PC-3 (cell line): ENCODE results near the gene DCTN3. TPM values are rescaled to one million over a fixed set of nuclear protein-coding genes. Genes with fewer than 3 reads are reported as not detected.
A peak's percentile ranks its signal among the peaks of the same experiment; 100 is the strongest.

Source experiments
- ATAC-seq: fragments of 200-7000 bp; cut with Tn5 transposase; 2 replicates; pipeline ENCODE4 v1.9.1; 2020; ENCODE audit warnings: mild to moderate bottlenecking, moderate library complexity
- BruUV-seq: library from RNA; stranded (reverse); fragments of 400-500 nt; replicated peaks from 2 replicates; lab custom pipeline; 2021; lab: Mats Ljungman, UMichigan
- CTCF ChIA-PET: fragments of 300-600 bp; sonication (Branson Sonifier 250); formaldehyde crosslinking; loops from one replicate; lab custom pipeline; 2022; ENCODE audit warnings: antibody characterized with exemption; lab: Charles Lee
- POLR2A ChIA-PET: fragments of 300-600 bp; sonication (Branson Sonifier 250); formaldehyde crosslinking; loops from one replicate; lab custom pipeline; 2022; ENCODE audit warnings: antibody characterized with exemption; ENCODE audit not compliant: unreplicated experiment; lab: Charles Lee
- DNase-seq: peaks from one replicate; pipeline ENCODE4 v3.0.0-alpha.2; 2015
- H2AFZ ChIP-seq: fragments of 300-600 bp; sonication (generic); 2 replicates; pipeline ENCODE4 v1.6.0; 2016; ENCODE audit warnings: antibody characterized with exemption, low read length
- H3F3A ChIP-seq: fragments of 300-600 bp; sonication (generic); one replicate; pipeline ENCODE4 v1.6.0; 2017; ENCODE audit warnings: antibody characterized with exemption, low read length, control low read depth, mild to moderate bottlenecking; ENCODE audit not compliant: unreplicated experiment
- H3K27ac ChIP-seq: fragments of 300-600 bp; sonication (generic); 2 replicates; pipeline ENCODE4 v1.5.1; 2016; ENCODE audit warnings: mild to moderate bottlenecking, low read length
- H3K27me3 ChIP-seq: fragments of 300-600 bp; sonication (generic); 2 replicates; pipeline ENCODE4 v1.6.1; 2016; ENCODE audit warnings: low read length, mixed read lengths
- H3K36me3 ChIP-seq: fragments of 300-600 bp; sonication (generic); 2 replicates; pipeline ENCODE4 v1.6.1; 2016; ENCODE audit warnings: low read depth, mixed run types, low read length, mixed read lengths
- H3K4me1 ChIP-seq: fragments of 300-600 bp; sonication (generic); 2 replicates; pipeline ENCODE4 v1.5.1; 2016; ENCODE audit warnings: low read length; ENCODE audit not compliant: insufficient read depth
- H3K4me2 ChIP-seq: fragments of 300-600 bp; sonication (generic); 2 replicates; pipeline ENCODE4 v1.6.0; 2016; ENCODE audit warnings: low read length
- H3K4me3 ChIP-seq: fragments of 300-600 bp; sonication (generic); 2 replicates; pipeline ENCODE4 v1.5.1; 2016; ENCODE audit warnings: mild to moderate bottlenecking, low read length, mixed read lengths
- H3K79me2 ChIP-seq: fragments of 300-600 bp; sonication (generic); 2 replicates; pipeline ENCODE4 v1.6.1; 2017; ENCODE audit warnings: low read length, mixed read lengths
- H3K9ac ChIP-seq: fragments of 300-600 bp; sonication (generic); 2 replicates; pipeline ENCODE4 v1.6.0; 2016; ENCODE audit warnings: mild to moderate bottlenecking, low read length
- H3K9me2 ChIP-seq: fragments of 300-600 bp; sonication (generic); replicated peaks from 2 replicates; pipeline ENCODE4 v1.6.1; 2016; ENCODE audit warnings: mixed run types, low read length, mixed read lengths
- H3K9me3 ChIP-seq: fragments of 300-600 bp; sonication (generic); 2 replicates; pipeline ENCODE4 v1.6.1; 2016; ENCODE audit warnings: low read length, mixed read lengths
- H4K20me1 ChIP-seq: fragments of 300-600 bp; sonication (generic); 2 replicates; pipeline ENCODE4 v1.6.1; 2016; ENCODE audit warnings: low read length, mixed read lengths
- EZH2 ChIP-seq: fragments of 300-600 bp; sonication (generic); IDR thresholded peaks from one replicate; pipeline ENCODE4 v1.6.1; 2017; ENCODE audit warnings: antibody characterized with exemption, mild to moderate bottlenecking, low read length; ENCODE audit not compliant: unreplicated experiment
- EZH2phosphoT487 ChIP-seq: fragments of 300-600 bp; sonication (generic); IDR thresholded peaks from 2 replicates; pipeline ENCODE4 v1.6.1; 2018; ENCODE audit warnings: mild to moderate bottlenecking, antibody characterized with exemption, low read length, borderline replicate concordance
- intact Hi-C: fragments of 100-400 bp; cut with micrococcal nuclease; formaldehyde crosslinking; loops from 2 replicates; pipeline ENCODE4 v1.9.0; 2023
- total RNA-seq: library from RNA; depleted of rRNA; stranded (reverse); fragments of >200 nt; gene quantifications from 2 replicates; pipeline ENCODE4 v1.2.3, GENCODE V29; 2014
- TF ChIP-seq, protein P1 (sequence below): fragments of 300-600 bp; sonication (generic); conservative IDR thresholded peaks from 2 replicates; pipeline ENCODE4 v1.5.1; 2017; ENCODE audit warnings: antibody characterized with exemption, low read depth, mild to moderate bottlenecking, low read length

DCTN3 gene
- total RNA-seq, 1 experiment from 2014 or later, result 102 TPM

DNA sequence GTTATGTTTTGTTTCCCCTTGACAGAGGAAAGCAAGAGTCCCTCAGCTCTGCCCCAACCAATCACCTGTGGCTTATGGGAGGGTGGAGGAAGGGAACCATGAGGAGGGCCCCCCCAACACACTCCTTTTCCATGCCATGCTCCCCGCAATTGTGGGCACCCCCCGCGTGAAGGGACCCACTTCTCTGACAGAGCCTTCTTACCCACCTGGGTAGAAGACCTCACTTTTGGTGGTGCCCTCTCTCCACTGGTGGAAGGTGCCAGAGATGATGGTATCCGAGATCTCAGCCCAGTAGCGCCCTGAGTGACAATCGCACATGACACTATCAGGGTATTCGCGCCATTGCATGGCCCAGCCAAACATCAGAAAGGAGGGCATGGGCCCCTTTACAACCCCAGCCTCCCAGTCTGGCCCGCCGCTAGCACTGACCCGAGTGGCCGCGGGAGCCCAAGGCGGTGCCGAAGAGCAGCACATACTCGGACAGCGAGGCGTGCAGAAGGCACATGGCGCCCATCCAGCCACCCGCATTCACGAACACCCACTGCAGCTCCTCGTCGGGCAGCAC lies 16.6 kb upstream of the DCTN3 start:
- ChIA-PET POLR2A (no interaction called here), CTCF (interaction anchor here (1.4 kb wide), 1 partner anchor 10 kb away, joined by 3 read pairs; no protein-coding TSS in a partner anchor)
- H3K36me3 ChIP-seq, result no peaks in the 10 kb centered on the region
- no peaks in the 10 kb centered on the region for H3F3A ChIP-seq
- H3K27me3 ChIP-seq, result no peaks in the 10 kb centered on the region
- peak; percentile 10 for ATAC-seq
- TF ChIP-seq, protein P1, sequence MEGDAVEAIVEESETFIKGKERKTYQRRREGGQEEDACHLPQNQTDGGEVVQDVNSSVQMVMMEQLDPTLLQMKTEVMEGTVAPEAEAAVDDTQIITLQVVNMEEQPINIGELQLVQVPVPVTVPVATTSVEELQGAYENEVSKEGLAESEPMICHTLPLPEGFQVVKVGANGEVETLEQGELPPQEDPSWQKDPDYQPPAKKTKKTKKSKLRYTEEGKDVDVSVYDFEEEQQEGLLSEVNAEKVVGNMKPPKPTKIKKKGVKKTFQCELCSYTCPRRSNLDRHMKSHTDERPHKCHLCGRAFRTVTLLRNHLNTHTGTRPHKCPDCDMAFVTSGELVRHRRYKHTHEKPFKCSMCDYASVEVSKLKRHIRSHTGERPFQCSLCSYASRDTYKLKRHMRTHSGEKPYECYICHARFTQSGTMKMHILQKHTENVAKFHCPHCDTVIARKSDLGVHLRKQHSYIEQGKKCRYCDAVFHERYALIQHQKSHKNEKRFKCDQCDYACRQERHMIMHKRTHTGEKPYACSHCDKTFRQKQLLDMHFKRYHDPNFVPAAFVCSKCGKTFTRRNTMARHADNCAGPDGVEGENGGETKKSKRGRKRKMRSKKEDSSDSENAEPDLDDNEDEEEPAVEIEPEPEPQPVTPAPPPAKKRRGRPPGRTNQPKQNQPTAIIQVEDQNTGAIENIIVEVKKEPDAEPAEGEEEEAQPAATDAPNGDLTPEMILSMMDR, result no peak
- TF ChIP-seq EZH2phosphoT487 (no peak), EZH2 (no peak)
- peak overlapping the region; percentile 89 for H2AFZ ChIP-seq
- no TSS peak for BruUV-seq
- H3K9me3 ChIP-seq, result no peaks in the 10 kb centered on the region
- H4K20me1 ChIP-seq, result 0 out of 2 replicates have a peak, but pooled peaks cover 4% of the 10 kb centered on the region
- peaks cover 25% of the 10 kb centered on the region for H3K79me2 ChIP-seq
- intact Hi-C loops, result no loop called here
- no peaks in the 10 kb centered on the region for H3K9me2 ChIP-seq
- H3K9ac ChIP-seq, result peak overlapping the region; percentile 92
- H3K4me1 ChIP-seq, result peaks cover 5% of the 10 kb centered on the region; the same call in 1 of the 2 replicates
- H3K27ac ChIP-seq, result no peak overlapping the region
- H3K4me3 ChIP-seq, result peak overlapping the region; percentile 76
- peak overlapping the region; percentile 93 for H3K4me2 ChIP-seq
- no peak for DNase-seq

DNA sequence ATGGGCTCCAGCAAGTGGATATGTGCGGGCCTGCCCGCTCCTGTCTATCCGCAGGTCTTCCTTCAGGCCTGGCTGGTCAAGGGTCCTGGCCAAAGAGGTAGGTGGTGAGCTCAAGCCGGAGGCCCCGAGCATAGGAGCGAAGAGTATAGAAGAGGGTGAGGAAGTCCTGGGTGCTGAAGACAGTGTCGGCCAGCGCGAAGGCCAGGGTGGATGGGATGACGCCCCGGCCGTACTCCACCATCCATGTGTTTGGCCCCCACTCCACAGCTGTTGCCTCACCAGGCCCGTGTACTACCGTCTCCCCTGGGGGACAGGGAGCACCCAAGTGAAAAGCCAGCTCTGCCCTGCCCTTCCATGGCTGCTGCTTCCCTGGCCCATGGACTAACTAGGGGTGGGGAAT lies 15.3 kb upstream of the DCTN3 start:
- peak overlapping the region; percentile 93 for H3K4me2 ChIP-seq
- CTCF ChIA-PET, result no interaction called here
- TF ChIP-seq, protein P1, result no peak
- TF ChIP-seq EZH2 (no peak), EZH2phosphoT487 (no peak)
- H3K27ac ChIP-seq, result no peak overlapping the region
- H3K36me3 ChIP-seq, result no peaks in the 10 kb centered on the region
- H3K9me2 ChIP-seq, result no peaks in the 10 kb centered on the region
- POLR2A ChIA-PET, result no interaction called here
- ATAC-seq (no peak), DNase-seq (no peak)
- no peaks in the 10 kb centered on the region for H3F3A ChIP-seq
- 0 out of 2 replicates have a peak, but pooled peaks cover 4% of the 10 kb centered on the region for H4K20me1 ChIP-seq
- no peak overlapping the region for H2AFZ ChIP-seq
- H3K27me3 ChIP-seq, result no peaks in the 10 kb centered on the region
- intact Hi-C loops, result no loop called here
- BruUV-seq, result no TSS peak
- H3K4me3 ChIP-seq, result peak overlapping the region; percentile 76; the same call in 1 of the 2 replicates
- H3K9me3 ChIP-seq, result no peaks in the 10 kb centered on the region
- peaks cover 25% of the 10 kb centered on the region for H3K79me2 ChIP-seq
- H3K9ac ChIP-seq, result no peak overlapping the region
- H3K4me1 ChIP-seq, result peaks cover 5% of the 10 kb centered on the region; the same call in 1 of the 2 replicates
